Right atrium auricular region (tissue), 2 donors: ENCODE measurements around the gene SPG11. TPM values are rescaled to one million over a fixed set of nuclear protein-coding genes. Genes with fewer than 3 reads are reported as not detected.
"Not testable (repeated sequence)": the region's sequence is repeated elsewhere in the genome, so short reads cannot be mapped to it uniquely, and the experiment has no call there.

Experiments
- DNase-seq: peaks from one replicate; pipeline ENCODE4 v3.0.0-alpha.2; 2019; ENCODE audit warnings: low spot score
- H3K27ac ChIP-seq, 2 donors: fragments of 200-600 bp; sonication (generic); 1 replicate in 1 of 2; 2 replicates in 1 of 2; pipeline ENCODE4 v1.5.1; 2016 to 2019
- H3K27me3 ChIP-seq, 2 donors: fragments of 200-600 bp; sonication (generic); one replicate each; pipeline versions ENCODE4 v1.5.1 to v1.6.0; 2017 to 2019
- H3K36me3 ChIP-seq: fragments of 200-600 bp; sonication (generic); one replicate; pipeline ENCODE4 v1.5.1; 2016
- H3K4me1 ChIP-seq, 2 donors: fragments of 200-600 bp; sonication (generic); one replicate each; pipeline versions ENCODE4 v1.5.1 to v1.6.0; 2017 to 2019
- H3K4me3 ChIP-seq, 2 donors: fragments of 200-600 bp; sonication (generic); 1 replicate in 1 of 2; 2 replicates in 1 of 2; pipeline ENCODE4 v1.5.1; 2017 to 2019; ENCODE audit warnings: mild to moderate bottlenecking in 1 of 2, moderate library complexity in 1 of 2
- H3K9me3 ChIP-seq, 2 donors: fragments of 200-600 bp; sonication (generic); one replicate each; pipeline ENCODE4 v1.5.1; 2019
- total RNA-seq, 2 donors: library from RNA; depleted of rRNA; stranded (reverse); fragments of >200 nt; gene quantifications; one replicate each; pipeline ENCODE4 v1.1.0, GENCODE V29; 2016
- TF ChIP-seq, protein P1 (sequence below), 2 donors: fragments of 200-600 bp; sonication (generic); IDR thresholded peaks; one replicate each; pipeline ENCODE4 v1.5.1; 2019; ENCODE audit warnings: antibody characterized with exemption in 2 of 2

SPG11 gene
- total RNA-seq, 2 donors from 2014 or later: 34.2 to 40.1 TPM

DNA sequence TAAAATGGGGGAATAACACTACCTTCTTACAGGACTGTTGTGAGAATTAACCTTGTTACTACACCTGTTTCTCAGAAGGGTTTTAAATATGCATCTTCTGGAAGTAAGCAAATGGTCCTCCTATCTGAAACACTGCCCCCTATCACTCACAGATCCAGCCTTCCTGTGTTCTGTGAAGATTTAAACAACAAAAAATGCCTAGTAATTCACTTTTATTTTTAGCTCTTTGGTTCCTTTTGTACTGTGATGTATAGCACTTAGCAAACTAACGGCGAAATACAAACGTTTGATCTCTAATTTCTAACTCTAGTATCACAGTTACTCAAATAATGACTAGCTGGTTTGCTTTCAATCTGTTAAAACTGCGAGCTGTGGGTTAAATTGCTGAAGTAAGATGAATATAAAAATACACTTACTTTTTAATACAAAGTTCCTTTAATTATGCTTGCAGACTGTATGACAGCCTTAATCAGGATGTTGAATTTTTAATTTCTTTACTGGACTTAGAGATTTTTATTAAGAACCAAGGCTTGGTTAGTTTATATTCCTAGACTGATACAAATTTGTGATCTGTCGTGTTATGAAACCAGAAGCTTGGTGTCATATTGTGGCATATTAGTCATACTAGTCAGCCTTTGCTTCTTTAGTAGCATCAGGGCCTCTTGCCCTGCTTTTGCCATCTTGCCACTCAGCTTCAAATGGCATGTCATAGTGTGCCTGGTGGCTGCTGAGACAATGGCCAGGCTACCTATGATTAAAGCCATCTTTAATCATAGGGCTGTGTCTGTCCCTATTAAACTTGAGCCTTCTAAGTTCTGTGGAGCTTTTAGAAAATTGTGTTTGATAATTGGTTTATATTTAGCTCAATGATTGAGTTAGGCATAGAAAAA is 117.3 kb downstream of the SPG11 start:
- TF ChIP-seq, protein P1, sequence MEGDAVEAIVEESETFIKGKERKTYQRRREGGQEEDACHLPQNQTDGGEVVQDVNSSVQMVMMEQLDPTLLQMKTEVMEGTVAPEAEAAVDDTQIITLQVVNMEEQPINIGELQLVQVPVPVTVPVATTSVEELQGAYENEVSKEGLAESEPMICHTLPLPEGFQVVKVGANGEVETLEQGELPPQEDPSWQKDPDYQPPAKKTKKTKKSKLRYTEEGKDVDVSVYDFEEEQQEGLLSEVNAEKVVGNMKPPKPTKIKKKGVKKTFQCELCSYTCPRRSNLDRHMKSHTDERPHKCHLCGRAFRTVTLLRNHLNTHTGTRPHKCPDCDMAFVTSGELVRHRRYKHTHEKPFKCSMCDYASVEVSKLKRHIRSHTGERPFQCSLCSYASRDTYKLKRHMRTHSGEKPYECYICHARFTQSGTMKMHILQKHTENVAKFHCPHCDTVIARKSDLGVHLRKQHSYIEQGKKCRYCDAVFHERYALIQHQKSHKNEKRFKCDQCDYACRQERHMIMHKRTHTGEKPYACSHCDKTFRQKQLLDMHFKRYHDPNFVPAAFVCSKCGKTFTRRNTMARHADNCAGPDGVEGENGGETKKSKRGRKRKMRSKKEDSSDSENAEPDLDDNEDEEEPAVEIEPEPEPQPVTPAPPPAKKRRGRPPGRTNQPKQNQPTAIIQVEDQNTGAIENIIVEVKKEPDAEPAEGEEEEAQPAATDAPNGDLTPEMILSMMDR (IDR thresholded peaks at IDR 0.05): peak in 1 of 2 donors; percentile 43

DNA sequence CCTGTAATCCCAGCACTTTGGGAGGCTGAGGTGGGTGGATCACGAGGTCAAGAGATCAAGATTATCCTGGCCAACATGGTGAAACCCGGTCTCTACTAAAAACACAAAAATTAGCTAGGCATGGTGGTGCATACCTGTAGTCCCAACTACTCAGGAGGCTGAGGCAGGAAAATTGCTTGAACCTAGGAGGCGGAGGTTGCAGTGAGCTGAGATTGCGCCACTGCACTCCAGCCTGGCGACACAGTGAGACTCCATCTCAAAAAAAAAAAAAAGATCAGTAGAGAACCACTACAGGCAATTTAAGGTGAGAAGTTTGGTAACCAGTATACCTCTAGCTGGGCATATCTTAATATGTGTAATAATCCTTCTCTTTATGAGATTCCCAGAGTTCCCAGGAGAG is 118.7 kb downstream of the SPG11 start:
- H3K27me3 ChIP-seq, H3K27ac ChIP-seq, H3K4me3 ChIP-seq, H3K9me3 ChIP-seq, DNase-seq, H3K36me3 ChIP-seq: not testable (repeated sequence)
- H3K4me1 ChIP-seq: peaks cover 0 to 46% of the 10 kb centered on the region in 2 donors

More for the DNA sequence above, 117.3 kb downstream of the SPG11 start:
- Histone ChIP-seq H3K9me3 (no peaks in the 10 kb centered on the region), H3K4me3 (no peak overlapping the region), H3K36me3 (no peaks in the 10 kb centered on the region), H3K4me1 (peaks cover 0 to 38% of the 10 kb centered on the region in 2 donors), H3K27ac (no peak overlapping the region), H3K27me3 (no peaks in the 10 kb centered on the region)
- DNase-seq: no peak

DNA sequence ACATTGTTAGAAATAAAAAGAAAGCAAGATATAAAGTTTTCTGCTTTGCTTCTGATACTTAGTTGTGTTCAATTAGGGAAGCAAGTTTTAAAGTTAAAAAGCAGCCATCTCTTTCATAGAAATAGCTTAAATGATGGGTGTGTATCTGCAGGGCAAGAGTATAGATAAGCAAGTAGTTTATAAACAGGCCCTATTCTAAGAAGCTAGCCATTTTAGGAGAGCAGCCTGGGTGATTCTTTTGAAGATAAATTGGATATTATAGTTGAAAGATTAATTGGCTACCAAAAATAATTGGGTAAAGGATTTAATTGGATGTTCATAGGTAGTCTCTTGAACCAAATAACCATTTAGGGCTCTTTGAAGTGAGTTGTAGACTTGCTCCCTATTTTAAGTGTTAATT is 120.9 kb downstream of the SPG11 start:
- Histone ChIP-seq H3K27ac (peak overlapping the region in 1 of 2 donors; percentile 31), H3K4me1 (peaks cover 0 to 59% of the 10 kb centered on the region in 2 donors), H3K4me3 (no peak overlapping the region), H3K36me3 (no peaks in the 10 kb centered on the region), H3K9me3 (no peaks in the 10 kb centered on the region), H3K27me3 (no peaks in the 10 kb centered on the region)
- no peak for DNase-seq
- TF ChIP-seq, protein P1 (IDR thresholded peaks at IDR 0.05): no peak

DNA sequence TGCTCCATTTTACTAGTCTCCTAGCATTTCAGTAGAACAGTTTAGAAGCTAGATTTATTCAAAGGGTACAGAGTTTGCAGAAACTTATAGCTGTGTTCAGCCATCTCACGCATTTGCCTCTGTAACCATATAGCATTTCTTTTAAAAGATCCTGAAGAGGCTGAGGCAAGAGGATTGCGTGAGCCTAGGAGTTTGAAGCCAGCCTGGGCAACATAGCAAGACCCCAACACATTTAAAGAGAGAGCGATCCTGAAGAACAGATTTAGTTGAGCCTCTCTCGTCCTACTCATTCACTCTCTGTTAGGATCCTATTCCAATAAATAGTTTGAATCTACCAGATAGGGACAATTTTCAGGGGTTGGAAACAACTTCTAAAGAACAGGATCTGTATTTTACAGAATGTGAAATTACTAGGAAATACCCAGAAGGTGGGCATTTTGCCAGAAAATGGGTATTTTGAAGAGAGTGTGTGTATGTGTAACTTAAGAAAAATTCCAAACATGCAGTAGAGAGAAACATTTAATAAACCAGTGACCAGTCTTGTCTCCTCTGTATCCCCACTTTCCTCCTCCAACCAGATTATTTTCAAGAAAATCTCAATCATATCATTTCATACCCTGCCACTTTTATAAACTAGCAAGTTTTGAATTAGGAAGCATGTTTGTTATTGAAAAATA is 122.0 kb downstream of the SPG11 start:
- Histone ChIP-seq H3K4me1 (peaks cover 0 to 60% of the 10 kb centered on the region in 2 donors), H3K27ac (peak overlapping the region; percentile 8 to 31), H3K4me3 (no peak overlapping the region), H3K9me3 (no peaks in the 10 kb centered on the region), H3K36me3 (no peaks in the 10 kb centered on the region), H3K27me3 (no peaks in the 10 kb centered on the region)
- TF ChIP-seq, protein P1 (IDR thresholded peaks at IDR 0.05): no peak
- no peak for DNase-seq

DNA sequence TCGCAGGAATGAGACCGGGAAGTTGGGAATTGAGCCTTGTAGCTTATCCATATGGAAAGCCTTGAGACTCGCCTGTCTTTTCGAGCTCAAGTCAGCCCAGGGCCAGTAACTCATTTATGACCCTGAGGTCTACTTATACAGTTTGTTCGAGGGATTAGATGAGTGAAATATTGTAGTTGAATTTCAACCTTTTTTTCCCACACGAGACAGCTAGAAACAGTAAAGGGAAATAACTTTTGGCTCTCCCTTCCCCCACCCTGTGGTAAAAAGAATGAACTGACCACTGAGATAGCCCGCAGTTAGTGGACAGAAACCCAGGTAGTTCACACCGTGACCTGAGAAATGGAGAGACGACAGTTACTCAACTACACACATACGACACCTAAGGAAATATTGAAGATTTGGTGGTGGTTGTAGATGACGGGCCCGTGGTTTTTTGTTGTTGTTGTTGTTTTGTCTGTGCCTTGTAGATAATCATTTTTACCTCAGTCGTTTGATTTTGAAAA is 125.7 kb downstream of the SPG11 start:
- H3K9me3 ChIP-seq: no peaks in the 10 kb centered on the region
- peaks cover 0 to 53% of the 10 kb centered on the region in 2 donors for H3K4me1 ChIP-seq
- DNase-seq: no peak
- no peaks in the 10 kb centered on the region for H3K27me3 ChIP-seq
- peak overlapping the region; percentile 97 to 99 for H3K27ac ChIP-seq
- H3K36me3 ChIP-seq: no peaks in the 10 kb centered on the region
- TF ChIP-seq, protein P1 (IDR thresholded peaks at IDR 0.05): no peak
- peak overlapping the region; percentile 93 to 99 for H3K4me3 ChIP-seq
